DND-41 (cell line): ENCODE measurements around the gene PRDX2.

Experiments used
- CTCF ChIP-seq: IDR thresholded peaks from 2 replicates; pipeline ENCODE4 v1.5.1; 2012; ENCODE audit warnings: borderline replicate concordance, low read length, moderate library complexity, mild to moderate bottlenecking; ENCODE audit not compliant: poor library complexity, severe bottlenecking; ENCODE audit errors: extremely low read depth
- EZH2 ChIP-seq: IDR thresholded peaks from 3 replicates; pipeline ENCODE4 v1.6.1; 2012; ENCODE audit warnings: borderline replicate concordance, low read depth, mild to moderate bottlenecking, moderate library complexity, low read length, inconsistent platforms; ENCODE audit not compliant: severe bottlenecking

- TF ChIP-seq EZH2 (no peak), CTCF (no peak)
These were observed 14.6 kb downstream of the PRDX2 start for GRCh38 chr19:12786952-12787351.
